ENCODE data around the gene SENP6.
"Not testable (repeated sequence)": the region's sequence is repeated elsewhere in the genome, so short reads cannot be mapped to it uniquely, and the experiment has no call there.

The SENP6 gene

DNA sequence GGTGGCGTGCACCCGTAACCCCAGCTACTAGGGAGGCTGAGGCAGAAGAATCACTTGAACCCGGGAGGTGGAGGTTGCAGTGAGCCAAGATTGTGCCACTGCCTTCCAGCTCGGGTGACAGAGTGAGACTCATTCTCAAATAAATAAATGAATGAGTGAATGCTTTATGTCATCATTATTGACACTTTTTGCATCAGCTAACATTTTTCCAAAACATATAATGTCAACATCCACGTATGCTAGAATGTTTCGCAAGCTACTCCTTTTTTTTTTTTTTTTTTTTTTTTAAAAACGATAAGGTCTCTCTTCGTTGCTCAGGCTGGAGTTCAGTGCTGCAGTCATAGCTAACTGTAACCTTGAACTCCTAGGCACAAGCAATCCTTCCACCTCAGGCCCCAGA is 72.2 kb downstream of the SENP6 start:
- TF ChIP-seq, protein P1, sequence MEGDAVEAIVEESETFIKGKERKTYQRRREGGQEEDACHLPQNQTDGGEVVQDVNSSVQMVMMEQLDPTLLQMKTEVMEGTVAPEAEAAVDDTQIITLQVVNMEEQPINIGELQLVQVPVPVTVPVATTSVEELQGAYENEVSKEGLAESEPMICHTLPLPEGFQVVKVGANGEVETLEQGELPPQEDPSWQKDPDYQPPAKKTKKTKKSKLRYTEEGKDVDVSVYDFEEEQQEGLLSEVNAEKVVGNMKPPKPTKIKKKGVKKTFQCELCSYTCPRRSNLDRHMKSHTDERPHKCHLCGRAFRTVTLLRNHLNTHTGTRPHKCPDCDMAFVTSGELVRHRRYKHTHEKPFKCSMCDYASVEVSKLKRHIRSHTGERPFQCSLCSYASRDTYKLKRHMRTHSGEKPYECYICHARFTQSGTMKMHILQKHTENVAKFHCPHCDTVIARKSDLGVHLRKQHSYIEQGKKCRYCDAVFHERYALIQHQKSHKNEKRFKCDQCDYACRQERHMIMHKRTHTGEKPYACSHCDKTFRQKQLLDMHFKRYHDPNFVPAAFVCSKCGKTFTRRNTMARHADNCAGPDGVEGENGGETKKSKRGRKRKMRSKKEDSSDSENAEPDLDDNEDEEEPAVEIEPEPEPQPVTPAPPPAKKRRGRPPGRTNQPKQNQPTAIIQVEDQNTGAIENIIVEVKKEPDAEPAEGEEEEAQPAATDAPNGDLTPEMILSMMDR (IDR thresholded peaks at IDR 0.05; ENCODE audit: low read depth, low read length), result no peak

DNA sequence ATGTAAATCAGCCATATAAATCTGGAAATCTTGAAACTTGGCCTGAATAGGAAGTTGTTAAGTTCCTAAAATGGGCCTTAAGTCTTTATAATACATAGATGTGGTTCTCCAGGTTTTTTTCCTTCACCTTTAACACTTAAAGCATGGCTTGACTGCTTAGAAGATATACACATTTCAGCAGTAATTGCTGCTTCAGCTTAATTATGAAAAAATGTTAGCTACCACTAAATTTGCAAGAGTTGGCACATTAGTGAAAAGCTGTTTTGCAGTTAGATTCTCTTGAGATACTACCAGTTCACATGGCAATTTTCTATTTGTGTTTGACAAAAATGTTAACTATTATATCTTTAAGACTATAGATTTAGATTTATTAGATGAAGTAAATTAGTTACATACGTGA is 74.7 kb downstream of the SENP6 start:
- H3K4me3 ChIP-seq (ENCODE audit: low read depth, low read length), result no peak overlapping the region
- TF ChIP-seq, protein P1 (IDR thresholded peaks at IDR 0.05; ENCODE audit: low read depth, low read length), result no peak

More for the DNA sequence above, 72.2 kb downstream of the SENP6 start:
- H3K4me3 ChIP-seq (ENCODE audit: low read depth, low read length), result no peak overlapping the region

DNA sequence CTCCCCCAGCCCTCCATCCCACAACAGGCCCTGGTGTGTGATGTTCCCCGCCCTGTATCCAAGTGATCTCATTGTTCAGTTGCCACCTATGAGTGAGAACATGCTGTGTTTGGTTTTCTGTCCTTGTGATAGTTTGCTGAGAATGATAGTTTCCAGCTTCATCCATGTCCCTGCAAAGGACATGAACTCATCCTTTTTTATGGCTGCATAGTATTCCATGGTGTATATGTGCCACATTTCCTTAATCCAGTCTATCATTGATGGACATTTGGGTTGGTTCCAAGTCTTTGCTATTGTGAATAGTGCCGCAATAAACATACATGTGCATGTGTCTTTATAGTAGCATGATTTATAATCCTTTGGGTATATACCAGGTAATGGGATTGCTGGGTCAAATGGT is 80.9 kb downstream of the SENP6 start:
- H3K4me3 ChIP-seq (ENCODE audit: low read depth, low read length), result not testable (repeated sequence)

DNA sequence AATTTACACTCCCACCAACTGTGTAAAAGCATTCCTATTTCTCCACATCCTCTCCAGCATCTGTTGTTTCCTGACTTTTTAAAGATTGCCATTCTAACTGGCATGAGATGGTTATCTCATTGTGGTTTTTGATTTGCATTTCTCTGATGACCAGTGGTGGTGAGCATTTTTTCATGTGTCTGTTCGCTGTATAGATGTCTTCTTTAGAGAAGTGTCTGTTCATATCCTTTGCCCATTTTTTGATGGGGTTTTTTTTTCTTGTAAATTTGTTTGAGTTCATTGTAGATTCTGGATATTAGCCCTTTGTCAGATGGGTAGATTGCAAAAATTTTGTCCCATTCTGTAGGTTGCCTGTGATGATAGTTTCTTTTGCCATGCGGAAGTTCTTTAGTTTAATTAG is 81.3 kb downstream of the SENP6 start:
- H3K4me3 ChIP-seq (ENCODE audit: low read depth, low read length), result not testable (repeated sequence)

DNA sequence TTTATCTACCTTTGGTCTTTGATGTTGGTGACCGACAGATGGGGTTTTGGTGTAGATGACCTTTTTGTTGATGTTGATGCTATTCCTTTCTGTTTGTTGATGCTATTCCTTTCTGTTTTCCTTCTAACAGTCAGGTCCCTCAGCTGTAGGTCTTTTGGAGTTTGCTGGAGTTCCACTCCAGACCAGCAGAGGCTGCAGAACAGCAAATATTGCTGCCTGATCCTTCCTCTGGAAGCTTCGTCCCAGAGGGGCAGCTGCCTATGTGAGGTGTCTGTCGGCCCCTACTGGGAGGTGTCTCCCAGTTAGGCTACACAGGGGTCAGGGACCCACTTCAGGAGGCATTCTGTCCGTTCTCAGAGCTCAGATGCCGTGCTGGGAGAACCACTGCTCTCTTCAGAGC is 85.9 kb downstream of the SENP6 start:
- H3K4me3 ChIP-seq (ENCODE audit: low read depth, low read length), result not testable (repeated sequence)

DNA sequence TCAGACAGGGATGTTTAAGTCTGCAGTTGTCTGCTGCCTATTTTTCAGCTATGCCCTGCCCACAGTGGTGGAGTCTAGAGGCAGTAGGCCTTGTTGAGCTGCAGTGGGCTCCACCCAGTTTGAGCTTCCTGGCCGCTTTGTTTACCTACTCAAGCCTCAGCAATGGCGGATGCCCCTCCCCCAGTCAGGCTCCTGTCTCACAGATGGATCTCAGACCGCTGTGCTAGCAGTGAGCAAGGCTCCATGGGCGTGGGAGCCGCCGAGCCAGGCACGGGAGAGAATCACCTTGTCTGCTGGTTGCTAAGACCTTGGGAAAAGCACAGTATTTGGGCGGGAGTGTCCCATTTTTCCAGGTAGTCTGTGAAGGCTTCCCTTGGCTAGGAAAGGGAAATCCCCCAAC is 86.3 kb downstream of the SENP6 start:
- not testable (repeated sequence) for H3K4me3 ChIP-seq (ENCODE audit: low read depth, low read length)

DNA sequence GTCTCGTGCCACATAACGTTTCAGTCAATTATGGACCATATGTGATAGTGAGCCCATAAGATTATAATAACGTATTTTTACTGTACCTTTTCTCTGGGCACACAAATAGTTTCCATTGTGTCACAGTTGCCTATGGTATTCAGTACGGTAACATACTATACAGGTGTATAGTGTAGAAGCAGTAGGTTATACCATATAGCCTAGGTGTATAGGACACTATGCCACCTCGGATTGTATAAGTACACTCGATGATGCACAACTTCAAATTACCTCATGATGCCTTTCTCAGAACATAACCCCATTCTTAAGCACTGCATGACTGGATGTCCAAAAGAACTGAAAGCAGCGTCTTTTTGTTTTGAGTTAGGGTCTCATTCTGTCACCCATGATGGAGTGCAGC is 87.9 kb downstream of the SENP6 start:
- TF ChIP-seq, protein P1 (IDR thresholded peaks at IDR 0.05; ENCODE audit: low read depth, low read length), result no peak
- no peak overlapping the region for H3K4me3 ChIP-seq (ENCODE audit: low read depth, low read length)

DNA sequence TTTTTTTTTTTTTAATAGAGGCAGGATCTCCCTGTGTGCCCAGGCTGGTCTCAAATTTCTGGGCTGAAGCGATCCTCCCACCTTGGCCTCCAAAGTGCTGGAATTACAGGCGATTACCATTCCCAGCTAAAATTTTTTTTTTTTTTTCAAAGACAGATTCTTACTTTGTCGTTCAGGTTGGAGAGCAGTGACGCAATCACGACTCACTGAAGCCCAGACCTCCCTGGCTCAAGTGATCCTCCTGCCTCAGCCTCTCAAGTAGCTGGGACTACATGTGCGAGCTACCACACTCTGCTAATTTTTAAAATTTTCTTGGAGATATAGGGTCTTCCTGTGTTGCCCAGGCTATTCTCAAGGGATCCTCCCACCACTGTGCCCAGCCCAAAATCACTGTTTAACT is 89.3 kb downstream of the SENP6 start:
- no peak overlapping the region for H3K4me3 ChIP-seq (ENCODE audit: low read depth, low read length)
- TF ChIP-seq, protein P1 (IDR thresholded peaks at IDR 0.05; ENCODE audit: low read depth, low read length), result no peak

DNA sequence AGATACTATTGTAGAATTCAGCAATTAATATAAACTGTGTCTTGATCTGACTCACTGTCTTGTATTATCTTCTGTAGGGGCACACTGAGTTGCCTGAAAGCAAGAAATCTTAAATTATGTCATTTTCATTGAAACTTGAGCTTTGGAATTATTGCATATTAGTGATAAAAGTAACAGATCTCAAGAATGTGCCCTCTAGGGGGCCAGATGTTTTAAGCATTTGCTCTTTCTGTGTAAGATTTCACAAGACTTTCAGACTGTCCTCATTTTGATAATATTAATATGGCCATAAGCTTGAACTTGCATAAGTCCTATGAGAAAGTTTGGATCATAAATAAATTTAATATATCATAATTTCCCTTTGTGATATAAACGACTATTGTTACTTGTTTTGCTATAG is 91.9 kb downstream of the SENP6 start:
- TF ChIP-seq, protein P1 (IDR thresholded peaks at IDR 0.05; ENCODE audit: low read depth, low read length), result no peak
- H3K4me3 ChIP-seq (ENCODE audit: low read depth, low read length), result no peak overlapping the region

DNA sequence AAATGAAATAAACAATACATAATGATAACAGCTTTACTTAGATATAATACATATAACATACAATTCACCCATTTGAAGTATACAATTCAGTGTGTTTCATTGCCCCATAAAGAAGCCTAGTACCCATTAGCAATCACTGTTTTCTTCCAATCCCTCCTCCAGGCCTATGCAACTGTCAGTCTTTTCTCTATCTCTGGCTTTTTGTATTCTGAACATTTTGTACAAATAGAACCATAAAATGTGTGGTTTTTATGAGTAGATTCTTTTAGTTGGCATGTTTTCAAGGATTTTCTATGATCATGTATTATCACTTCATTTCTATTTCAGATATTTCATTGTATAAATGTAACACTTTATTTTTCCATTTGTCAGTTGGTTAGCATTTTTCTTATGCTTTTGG is 92.7 kb downstream of the SENP6 start:
- H3K4me3 ChIP-seq (ENCODE audit: low read depth, low read length), result no peak overlapping the region
- TF ChIP-seq, protein P1 (IDR thresholded peaks at IDR 0.05; ENCODE audit: low read depth, low read length), result no peak

DNA sequence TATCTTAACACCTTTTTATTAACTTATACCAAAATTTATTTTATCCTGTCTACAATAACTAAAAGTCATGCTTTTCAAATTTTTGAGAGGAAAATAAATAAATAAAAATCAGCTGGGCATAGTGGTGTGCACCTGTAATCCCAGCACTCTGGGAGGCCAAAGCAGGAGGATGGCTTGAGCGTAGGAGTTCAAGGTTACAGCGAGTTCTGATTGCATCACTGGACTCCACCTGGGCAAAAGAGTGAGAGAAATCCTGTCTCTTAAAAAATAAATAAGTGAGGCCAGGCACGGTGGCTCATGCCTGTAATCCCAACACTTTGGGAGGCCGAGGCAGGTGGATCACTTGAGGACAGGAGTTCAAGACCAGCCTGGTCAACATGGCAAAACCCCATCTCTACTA is 106.7 kb downstream of the SENP6 start:
- not testable (repeated sequence) for H3K4me3 ChIP-seq (ENCODE audit: low read depth, low read length)

Data from WI38 (cell line).